Hepatic stellate cell (primary cell): ENCODE measurements around the gene TGM2.

Experiments
- DNase-seq: peaks from one replicate; pipeline ENCODE4 v3.0.0; 2011; ENCODE audit warnings: low spot score

Gene TGM2

GRCh38 chr20:38132156-38132909 lies 32.7 kb downstream of the TGM2 start:
- DNase-seq, result no peak

- DNase-seq, result no peak
Measured at GRCh38 chr20:38131588-38132121, 33.4 kb downstream of the TGM2 start.

GRCh38 chr20:38130687-38131587 lies 34.1 kb downstream of the TGM2 start:
- no peak for DNase-seq

- DNase-seq, result no peak
Measured at GRCh38 chr20:38129893-38130609, 35.0 kb downstream of the TGM2 start.

GRCh38 chr20:38129248-38129865 lies 35.7 kb downstream of the TGM2 start:
- no peak for DNase-seq

GRCh38 chr20:38128691-38129090 lies 36.4 kb downstream of the TGM2 start:
- DNase-seq, result no peak

GRCh38 chr20:38127920-38128528 lies 37.0 kb downstream of the TGM2 start:
- no peak for DNase-seq

GRCh38 chr20:38126932-38127621 lies 38.0 kb downstream of the TGM2 start:
- DNase-seq, result peak; percentile 90

- DNase-seq, result no peak
Measured at GRCh38 chr20:38126146-38126921, 38.7 kb downstream of the TGM2 start.

GRCh38 chr20:38125157-38126056 lies 39.7 kb downstream of the TGM2 start:
- DNase-seq, result no peak

- DNase-seq, result no peak
Measured at GRCh38 chr20:38123021-38123587, 42.0 kb downstream of the TGM2 start.

- DNase-seq, result no peak
Measured at GRCh38 chr20:38121741-38122140, 43.3 kb downstream of the TGM2 start.

- DNase-seq, result no peak
Measured at GRCh38 chr20:38120625-38120988, 44.5 kb downstream of the TGM2 start.

- DNase-seq, result no peak
Measured at GRCh38 chr20:38119446-38119845, 45.6 kb downstream of the TGM2 start.

GRCh38 chr20:38117635-38118034 lies 47.4 kb downstream of the TGM2 start:
- DNase-seq, result no peak

GRCh38 chr20:38117205-38117604 lies 47.9 kb downstream of the TGM2 start:
- no peak for DNase-seq

GRCh38 chr20:38116409-38117165 lies 48.5 kb downstream of the TGM2 start:
- DNase-seq, result no peak

- no peak for DNase-seq
Measured at GRCh38 chr20:38115896-38116295, 49.2 kb downstream of the TGM2 start.
